Skeletal muscle satellite cell (primary cell): Measurements from ENCODE around the gene NSMF.

Experiments
- H3K27me3 ChIP-seq: 2 replicates; pipeline ENCODE4 v1.7.0; 2013; ENCODE audit warnings: low read length; ENCODE audit not compliant: control insufficient read depth, insufficient read depth
- H3K36me3 ChIP-seq: 2 replicates; pipeline ENCODE4 v1.7.0; 2013; ENCODE audit warnings: mild to moderate bottlenecking, control low read depth, low read length; ENCODE audit not compliant: insufficient read depth
- H3K4me1 ChIP-seq: 2 replicates; pipeline ENCODE4 v1.7.0; 2013; ENCODE audit warnings: low read length; ENCODE audit not compliant: control insufficient read depth, insufficient read depth
- H3K4me2 ChIP-seq: 2 replicates; pipeline ENCODE4 v1.7.0; 2013; ENCODE audit warnings: mild to moderate bottlenecking, low read length
- H3K4me3 ChIP-seq: 2 replicates; pipeline ENCODE4 v1.7.0; 2013; ENCODE audit warnings: low read length
- H3K9ac ChIP-seq: 2 replicates; pipeline ENCODE4 v1.7.0; 2013; ENCODE audit warnings: mild to moderate bottlenecking, low read depth, low read length, moderate library complexity
- H3K9me3 ChIP-seq: replicated peaks from 2 replicates; pipeline ENCODE4 v1.7.0; 2013; ENCODE audit warnings: mild to moderate bottlenecking, control low read depth, low read length

Gene NSMF

DNA sequence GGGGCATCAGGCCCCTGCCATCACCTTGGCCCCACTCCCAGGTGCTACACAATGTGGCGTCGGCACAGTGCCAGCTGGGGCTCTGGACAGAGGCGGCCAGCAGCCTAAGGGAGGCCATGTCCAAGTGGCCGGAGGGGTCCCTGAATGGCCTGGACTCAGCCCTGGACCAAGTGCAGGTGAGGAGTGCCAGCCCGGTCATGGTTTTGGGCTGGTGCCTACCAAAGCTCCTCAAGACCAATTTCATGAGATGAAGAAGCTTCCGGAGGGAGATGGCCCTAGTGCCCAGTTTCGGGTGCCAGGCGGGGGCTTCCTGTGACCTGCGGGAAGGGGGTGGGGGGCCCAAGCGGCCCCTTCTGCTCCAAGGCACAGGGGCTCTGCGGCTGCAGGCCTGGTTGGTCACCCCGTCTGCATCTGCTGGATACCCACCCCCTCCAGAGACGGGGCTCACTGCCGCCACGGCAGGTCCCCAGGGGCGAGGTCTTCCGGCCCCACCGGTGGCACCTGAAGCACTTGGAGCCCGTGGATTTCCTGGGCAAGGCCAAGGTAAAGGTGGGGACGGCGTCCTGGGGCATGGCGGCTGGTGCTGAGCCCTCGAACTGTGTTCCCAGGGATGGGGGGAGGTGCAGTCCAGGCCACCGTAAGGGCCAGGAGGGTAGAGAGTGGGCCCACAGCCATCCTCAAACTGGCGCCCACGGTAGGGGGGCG, 30.1 kb downstream of the NSMF start:
- Histone ChIP-seq H3K9me3 (no peaks in the 10 kb centered on the region), H3K4me3 (no peak overlapping the region), H3K36me3 (no peaks in the 10 kb centered on the region), H3K9ac (no peak overlapping the region), H3K4me1 (peaks cover 12% of the 10 kb centered on the region), H3K4me2 (no peak overlapping the region), H3K27me3 (peaks cover 9% of the 10 kb centered on the region)

DNA sequence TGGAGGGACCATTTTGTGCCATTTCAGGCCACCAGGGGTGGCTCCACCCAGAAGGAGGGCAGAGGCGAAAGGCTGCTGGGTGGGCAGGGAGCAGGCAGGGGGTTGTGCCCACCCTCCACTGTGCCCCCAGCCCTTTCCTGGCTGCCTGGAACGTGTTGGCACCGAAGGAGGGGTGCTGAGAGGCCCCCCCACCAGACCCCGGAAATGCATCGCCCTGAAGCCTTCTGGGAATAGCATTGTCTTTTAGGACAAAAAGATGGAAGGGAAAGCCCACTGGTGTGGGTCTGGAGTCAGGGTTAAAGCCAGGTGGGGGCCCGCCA, 30.9 kb downstream of the NSMF start:
- H3K9me3 ChIP-seq: no peaks in the 10 kb centered on the region
- H3K36me3 ChIP-seq: no peaks in the 10 kb centered on the region
- H3K4me3 ChIP-seq: no peak overlapping the region
- no peak overlapping the region for H3K9ac ChIP-seq
- peaks cover 9% of the 10 kb centered on the region for H3K27me3 ChIP-seq
- no peak overlapping the region for H3K4me2 ChIP-seq
- H3K4me1 ChIP-seq: peaks cover 19% of the 10 kb centered on the region

GRCh38 chr9:137427454-137428310, 31.5 kb downstream of the NSMF start:
- Histone ChIP-seq H3K36me3 (no peaks in the 10 kb centered on the region), H3K4me3 (no peak overlapping the region), H3K9ac (no peak overlapping the region), H3K4me1 (peaks cover 19% of the 10 kb centered on the region), H3K9me3 (no peaks in the 10 kb centered on the region), H3K27me3 (peaks cover 9% of the 10 kb centered on the region), H3K4me2 (no peak overlapping the region)

GRCh38 chr9:137426018-137426681, 33.0 kb downstream of the NSMF start:
- no peak overlapping the region for H3K4me3 ChIP-seq
- H3K4me1 ChIP-seq: peaks cover 25% of the 10 kb centered on the region
- no peaks in the 10 kb centered on the region for H3K9me3 ChIP-seq

GRCh38 chr9:137423514-137424291, 35.4 kb downstream of the NSMF start:
- H3K27me3 ChIP-seq: no peaks in the 10 kb centered on the region
- no peaks in the 10 kb centered on the region for H3K36me3 ChIP-seq
- H3K4me1 ChIP-seq: peaks cover 25% of the 10 kb centered on the region
- peak overlapping the region; percentile 80 for H3K4me2 ChIP-seq
- H3K9ac ChIP-seq: no peak overlapping the region
- H3K9me3 ChIP-seq: no peaks in the 10 kb centered on the region
- peak overlapping the region; percentile 76 for H3K4me3 ChIP-seq

More at GRCh38 chr9:137426018-137426681, 33.0 kb downstream of the NSMF start:
- no peak overlapping the region for H3K4me2 ChIP-seq
- H3K27me3 ChIP-seq: peaks cover 7% of the 10 kb centered on the region
- no peak overlapping the region for H3K9ac ChIP-seq
- no peaks in the 10 kb centered on the region for H3K36me3 ChIP-seq

DNA sequence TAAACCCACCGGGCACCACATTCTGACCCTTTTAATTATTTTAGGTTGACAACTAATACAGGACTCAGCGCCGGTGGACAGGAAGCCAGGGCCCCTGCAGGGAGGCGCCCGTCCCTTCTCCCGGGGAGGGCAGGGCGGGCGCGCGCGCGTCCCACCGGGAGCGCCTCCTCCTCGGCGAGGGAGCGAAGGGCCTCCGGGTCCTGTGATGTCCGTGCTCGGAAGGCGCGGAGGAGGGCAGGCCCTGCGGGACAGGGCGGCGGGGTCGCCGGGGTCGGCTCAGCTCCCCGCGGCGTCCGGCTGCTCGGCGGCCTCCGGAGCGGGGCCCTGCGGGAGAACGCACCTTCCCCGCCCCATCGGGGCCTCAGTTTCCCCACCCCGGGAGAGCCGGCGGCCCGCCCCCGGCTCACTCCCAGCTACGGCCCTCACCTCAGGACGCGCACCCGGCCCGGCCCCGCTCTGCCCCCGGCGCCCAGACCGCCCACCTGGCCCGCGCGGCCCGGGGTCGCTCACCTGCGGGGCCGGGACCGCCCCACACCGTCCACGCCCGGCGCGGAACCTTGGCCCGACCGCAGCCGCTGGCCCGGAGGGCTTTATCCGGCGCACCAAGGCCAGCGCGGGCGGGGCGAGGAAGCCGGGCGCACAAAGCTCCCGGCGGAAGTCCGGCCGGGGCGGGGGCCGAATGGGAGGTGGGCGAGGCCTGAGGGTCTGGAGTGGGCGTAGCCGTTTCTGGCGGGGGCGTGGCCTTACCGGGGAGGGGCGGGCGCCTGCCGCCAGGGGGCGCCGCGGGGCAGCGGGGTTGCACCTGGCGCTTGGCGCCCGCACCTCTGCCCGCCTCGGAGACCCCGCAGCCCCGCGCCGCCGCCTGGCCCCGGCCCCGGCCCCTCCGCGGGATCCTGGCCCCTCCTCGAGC, 36.3 kb downstream of the NSMF start, which contains the start of the genes EXD3 and NOXA1:
EXD3 (minus strand) TSS at position 559 of the 910 bp plus-strand sequence. CDS start 27,805 bp downstream, outside the sequence.
NOXA1 (plus strand) TSS at position 790 of the 910 bp plus-strand sequence. CDS start 137 bp downstream, outside the sequence.
- Histone ChIP-seq H3K4me2 (peak within 1 kb of the TSS; percentile 94), H3K4me1 (peaks cover 25% of the 10 kb centered on the region), H3K9me3 (no peaks in the 10 kb centered on the region), H3K27me3 (no peaks in the 10 kb centered on the region), H3K4me3 (peak within 1 kb of the TSS; percentile 76), H3K9ac (peak within 1 kb of the TSS; percentile 90), H3K36me3 (no peaks in the 10 kb centered on the region)

GRCh38 chr9:137421838-137422603, 37.1 kb downstream of the NSMF start:
- H3K36me3 ChIP-seq: no peaks in the 10 kb centered on the region
- H3K9ac ChIP-seq: peak overlapping the region; percentile 90

GRCh38 chr9:137417161-137418021, 41.7 kb downstream of the NSMF start:
- peak overlapping the region; percentile 63 for H3K4me3 ChIP-seq
- H3K36me3 ChIP-seq: no peaks in the 10 kb centered on the region
- H3K9ac ChIP-seq: peak overlapping the region; percentile 26
- H3K27me3 ChIP-seq: no peaks in the 10 kb centered on the region
- no peaks in the 10 kb centered on the region for H3K9me3 ChIP-seq
- peaks cover 18% of the 10 kb centered on the region for H3K4me1 ChIP-seq
- H3K4me2 ChIP-seq: peak overlapping the region; percentile 77

More at GRCh38 chr9:137421838-137422603, 37.1 kb downstream of the NSMF start:
- Histone ChIP-seq H3K4me1 (peaks cover 30% of the 10 kb centered on the region), H3K9me3 (no peaks in the 10 kb centered on the region), H3K27me3 (no peaks in the 10 kb centered on the region), H3K4me3 (peak overlapping the region; percentile 76), H3K4me2 (peak overlapping the region; percentile 94)

GRCh38 chr9:137416563-137417151, 42.5 kb downstream of the NSMF start:
- Histone ChIP-seq H3K4me2 (peak overlapping the region; percentile 77), H3K4me3 (peak overlapping the region; percentile 63), H3K9me3 (no peaks in the 10 kb centered on the region), H3K4me1 (peaks cover 19% of the 10 kb centered on the region), H3K27me3 (no peaks in the 10 kb centered on the region), H3K36me3 (no peaks in the 10 kb centered on the region), H3K9ac (no peak overlapping the region)
